PC-3 (cell line): Measurements from ENCODE around the gene ZCCHC7. TPM values are rescaled to one million over a fixed set of nuclear protein-coding genes. Genes with fewer than 3 reads are reported as not detected.

Experiments
- ATAC-seq: fragments of 200-7000 bp; cut with Tn5 transposase; 2 replicates; pipeline ENCODE4 v1.9.1; 2020; ENCODE audit warnings: mild to moderate bottlenecking, moderate library complexity
- BruUV-seq: library from RNA; stranded (reverse); fragments of 400-500 nt; replicated peaks from 2 replicates; lab custom pipeline; 2021; lab: Mats Ljungman, UMichigan
- CTCF ChIA-PET: fragments of 300-600 bp; sonication (Branson Sonifier 250); formaldehyde crosslinking; loops from one replicate; lab custom pipeline; 2022; ENCODE audit warnings: antibody characterized with exemption; lab: Charles Lee
- POLR2A ChIA-PET: fragments of 300-600 bp; sonication (Branson Sonifier 250); formaldehyde crosslinking; loops from one replicate; lab custom pipeline; 2022; ENCODE audit warnings: antibody characterized with exemption; ENCODE audit not compliant: unreplicated experiment; lab: Charles Lee
- DNase-seq: peaks from one replicate; pipeline ENCODE4 v3.0.0-alpha.2; 2015
- H2AFZ ChIP-seq: fragments of 300-600 bp; sonication (generic); 2 replicates; pipeline ENCODE4 v1.6.0; 2016; ENCODE audit warnings: antibody characterized with exemption, low read length
- H3F3A ChIP-seq: fragments of 300-600 bp; sonication (generic); one replicate; pipeline ENCODE4 v1.6.0; 2017; ENCODE audit warnings: antibody characterized with exemption, low read length, control low read depth, mild to moderate bottlenecking; ENCODE audit not compliant: unreplicated experiment
- H3K27ac ChIP-seq: fragments of 300-600 bp; sonication (generic); 2 replicates; pipeline ENCODE4 v1.5.1; 2016; ENCODE audit warnings: mild to moderate bottlenecking, low read length
- H3K27me3 ChIP-seq: fragments of 300-600 bp; sonication (generic); 2 replicates; pipeline ENCODE4 v1.6.1; 2016; ENCODE audit warnings: low read length, mixed read lengths
- H3K36me3 ChIP-seq: fragments of 300-600 bp; sonication (generic); 2 replicates; pipeline ENCODE4 v1.6.1; 2016; ENCODE audit warnings: low read depth, mixed run types, low read length, mixed read lengths
- H3K4me1 ChIP-seq: fragments of 300-600 bp; sonication (generic); 2 replicates; pipeline ENCODE4 v1.5.1; 2016; ENCODE audit warnings: low read length; ENCODE audit not compliant: insufficient read depth
- H3K4me2 ChIP-seq: fragments of 300-600 bp; sonication (generic); 2 replicates; pipeline ENCODE4 v1.6.0; 2016; ENCODE audit warnings: low read length
- H3K4me3 ChIP-seq: fragments of 300-600 bp; sonication (generic); 2 replicates; pipeline ENCODE4 v1.5.1; 2016; ENCODE audit warnings: mild to moderate bottlenecking, low read length, mixed read lengths
- H3K79me2 ChIP-seq: fragments of 300-600 bp; sonication (generic); 2 replicates; pipeline ENCODE4 v1.6.1; 2017; ENCODE audit warnings: low read length, mixed read lengths
- H3K9ac ChIP-seq: fragments of 300-600 bp; sonication (generic); 2 replicates; pipeline ENCODE4 v1.6.0; 2016; ENCODE audit warnings: mild to moderate bottlenecking, low read length
- H3K9me2 ChIP-seq: fragments of 300-600 bp; sonication (generic); replicated peaks from 2 replicates; pipeline ENCODE4 v1.6.1; 2016; ENCODE audit warnings: mixed run types, low read length, mixed read lengths
- H3K9me3 ChIP-seq: fragments of 300-600 bp; sonication (generic); 2 replicates; pipeline ENCODE4 v1.6.1; 2016; ENCODE audit warnings: low read length, mixed read lengths
- H4K20me1 ChIP-seq: fragments of 300-600 bp; sonication (generic); 2 replicates; pipeline ENCODE4 v1.6.1; 2016; ENCODE audit warnings: low read length, mixed read lengths
- CTCF ChIP-seq: fragments of 300-600 bp; sonication (generic); conservative IDR thresholded peaks from 2 replicates; pipeline ENCODE4 v1.5.1; 2017; ENCODE audit warnings: antibody characterized with exemption, low read depth, mild to moderate bottlenecking, low read length
- EZH2 ChIP-seq: fragments of 300-600 bp; sonication (generic); IDR thresholded peaks from one replicate; pipeline ENCODE4 v1.6.1; 2017; ENCODE audit warnings: antibody characterized with exemption, mild to moderate bottlenecking, low read length; ENCODE audit not compliant: unreplicated experiment
- EZH2phosphoT487 ChIP-seq: fragments of 300-600 bp; sonication (generic); IDR thresholded peaks from 2 replicates; pipeline ENCODE4 v1.6.1; 2018; ENCODE audit warnings: mild to moderate bottlenecking, antibody characterized with exemption, low read length, borderline replicate concordance
- intact Hi-C: fragments of 100-400 bp; cut with micrococcal nuclease; formaldehyde crosslinking; loops from 2 replicates; pipeline ENCODE4 v1.9.0; 2023
- total RNA-seq: library from RNA; depleted of rRNA; stranded (reverse); fragments of >200 nt; gene quantifications from 2 replicates; pipeline ENCODE4 v1.2.3, GENCODE V29; 2014

ZCCHC7 gene
- total RNA-seq, 1 experiment from 2014 or later, result 6.5 TPM

- H3K27ac ChIP-seq, result no peak overlapping the region
- POLR2A ChIA-PET, result no interaction called here
- ATAC-seq, result no peak
- no peak for DNase-seq
- no peak overlapping the region for H3K4me3 ChIP-seq
- no peaks in the 10 kb centered on the region for H3K9me3 ChIP-seq
- CTCF ChIA-PET, result no interaction called here
- BruUV-seq, result no TSS peak
- H4K20me1 ChIP-seq, result no peaks in the 10 kb centered on the region
- H3K9ac ChIP-seq, result no peak overlapping the region
- no peaks in the 10 kb centered on the region for H3K27me3 ChIP-seq
- TF ChIP-seq CTCF (no peak), EZH2phosphoT487 (no peak), EZH2 (no peak)
- H3K4me1 ChIP-seq, result no peaks in the 10 kb centered on the region
- no peaks in the 10 kb centered on the region for H3K79me2 ChIP-seq
- H2AFZ ChIP-seq, result no peak overlapping the region
- no peaks in the 10 kb centered on the region; the same call in 1 of the 2 replicates for H3K36me3 ChIP-seq
- H3F3A ChIP-seq, result no peaks in the 10 kb centered on the region
- intact Hi-C loops, result no loop called here
- H3K4me2 ChIP-seq, result no peak overlapping the region
- no peaks in the 10 kb centered on the region for H3K9me2 ChIP-seq
These were observed 135.8 kb downstream of the ZCCHC7 start for GRCh38 chr9:37255944-37256862.

- Histone ChIP-seq H3K27me3 (no peaks in the 10 kb centered on the region), H3F3A (no peaks in the 10 kb centered on the region), H3K4me1 (no peaks in the 10 kb centered on the region), H3K36me3 (no peaks in the 10 kb centered on the region; the same call in 1 of the 2 replicates), H3K79me2 (no peaks in the 10 kb centered on the region), H4K20me1 (no peaks in the 10 kb centered on the region), H3K4me3 (no peak overlapping the region), H2AFZ (no peak overlapping the region), H3K9me2 (no peaks in the 10 kb centered on the region), H3K9ac (no peak overlapping the region), H3K4me2 (no peak overlapping the region), H3K9me3 (no peaks in the 10 kb centered on the region), H3K27ac (no peak overlapping the region)
- ChIA-PET POLR2A (no interaction called here), CTCF (no interaction called here)
- ATAC-seq, result no peak
- TF ChIP-seq EZH2phosphoT487, result no peak
- no peak for TF ChIP-seq CTCF
- no peak for TF ChIP-seq EZH2
- no peak for DNase-seq
- intact Hi-C loops, result loop anchor here (5.0 kb wide), 1 partner anchor 263 kb away; no protein-coding TSS in a partner anchor
- BruUV-seq, result no TSS peak
These were observed 139.6 kb downstream of the ZCCHC7 start for GRCh38 chr9:37259951-37260350.

DNA sequence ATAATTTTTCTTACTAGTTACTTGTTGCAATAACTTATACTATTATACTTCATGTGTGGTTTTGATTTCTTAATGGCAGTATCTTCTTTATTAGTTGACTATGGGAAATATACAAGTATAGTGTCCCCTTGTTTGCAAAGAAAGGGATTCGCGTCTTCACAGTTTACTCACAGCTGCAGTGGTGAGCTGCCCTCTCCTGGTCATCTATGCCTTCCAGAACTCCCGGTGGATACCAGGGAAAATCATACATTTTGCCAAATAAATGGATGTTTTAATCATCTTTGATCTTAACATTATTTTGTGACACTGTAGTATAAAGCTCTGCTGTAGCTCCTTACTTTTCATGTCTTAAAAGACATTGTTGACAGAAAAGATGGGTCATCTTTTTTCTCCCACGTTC, 142.0 kb downstream of the ZCCHC7 start:
- ATAC-seq (0 out of 2 replicates have a peak, but pooled peaks have one; percentile 31), DNase-seq (peak; percentile 39)
- no peak overlapping the region for H3K4me3 ChIP-seq
- no peaks in the 10 kb centered on the region for H3K27me3 ChIP-seq
- H3K4me2 ChIP-seq, result no peak overlapping the region
- no peaks in the 10 kb centered on the region for H3K9me3 ChIP-seq
- H3F3A ChIP-seq, result no peaks in the 10 kb centered on the region
- POLR2A ChIA-PET, result no interaction called here
- no peak overlapping the region for H3K9ac ChIP-seq
- TF ChIP-seq EZH2phosphoT487 (no peak), CTCF (peak; percentile 72), EZH2 (no peak)
- no peaks in the 10 kb centered on the region for H3K4me1 ChIP-seq
- BruUV-seq, result no TSS peak
- intact Hi-C loops, result loop anchor here (5.0 kb wide), 1 partner anchor 265 kb away; no protein-coding TSS in a partner anchor
- CTCF ChIA-PET, result interaction anchor here (0.6 kb wide), 1 partner anchor 151 kb away, joined by 3 read pairs; no protein-coding TSS in a partner anchor
- no peaks in the 10 kb centered on the region for H3K79me2 ChIP-seq
- H3K9me2 ChIP-seq, result no peaks in the 10 kb centered on the region
- H2AFZ ChIP-seq, result no peak overlapping the region
- H3K36me3 ChIP-seq, result no peaks in the 10 kb centered on the region
- H3K27ac ChIP-seq, result no peak overlapping the region
- no peaks in the 10 kb centered on the region for H4K20me1 ChIP-seq
